Peyer's patch (tissue), 4 donors: ENCODE measurements around the gene CHURC1.

Experiments
- CTCF ChIP-seq, 6 experiments: fragments of 450-650 bp in 4 of 6; fragments of 200-600 bp in 2 of 6; sonication (generic) in 1 of 6; IDR thresholded peaks; one replicate each; pipeline ENCODE4 v1.5.1; 2017 to 2019; ENCODE audit warnings: antibody characterized with exemption in 6 of 6, mild to moderate bottlenecking in 3 of 6, moderate library complexity in 1 of 6
- POLR2A ChIP-seq, 2 donors: fragments of 450-650 bp; IDR thresholded peaks; one replicate each; pipeline ENCODE4 v1.5.1; 2017; ENCODE audit warnings: antibody characterized with exemption in 2 of 2, mild to moderate bottlenecking in 2 of 2, moderate library complexity in 2 of 2

DNA sequence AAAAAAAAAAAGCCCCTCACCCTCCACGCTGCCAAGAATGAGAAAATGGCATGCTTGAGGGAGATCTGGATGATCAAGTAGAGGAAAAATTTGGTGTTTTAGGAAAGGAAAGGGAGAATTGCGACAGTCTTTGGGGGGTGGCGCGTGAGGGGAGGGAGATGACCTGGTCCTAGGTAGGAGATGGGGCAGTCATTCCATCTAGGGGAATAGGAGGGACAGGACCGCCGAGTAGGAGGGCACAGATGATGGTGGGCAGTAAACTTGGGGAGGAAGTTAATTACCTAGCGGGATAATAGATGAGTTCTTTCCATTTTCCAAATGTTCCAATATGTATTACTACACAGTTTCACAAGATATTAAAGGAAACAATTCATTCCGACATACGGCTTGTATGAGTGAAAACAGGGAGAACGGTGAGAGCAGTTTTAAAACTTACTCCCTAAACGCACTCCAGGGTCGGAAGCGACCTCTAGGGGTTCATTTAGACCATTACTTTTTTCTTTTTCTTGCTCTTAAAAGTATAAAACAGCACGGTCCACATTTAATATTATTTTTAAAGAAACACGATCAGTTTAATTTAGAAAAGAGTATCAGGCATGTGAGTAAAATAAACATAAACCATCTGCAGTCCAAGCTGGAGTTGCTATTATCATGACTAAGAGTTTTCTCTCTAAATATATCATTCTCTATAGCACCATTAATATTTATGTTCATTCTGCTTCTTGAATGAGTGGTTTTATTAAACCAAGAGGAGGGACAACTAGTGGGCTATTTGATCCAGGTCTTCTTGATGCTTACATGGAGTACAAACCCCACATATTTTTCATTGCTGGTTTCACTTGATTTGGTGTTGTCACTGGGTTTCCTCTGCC lies 69.4 kb downstream of the CHURC1 start:
- TF ChIP-seq POLR2A (IDR thresholded peaks at IDR 0.05) (no peak), CTCF (IDR thresholded peaks at IDR 0.05) (peak; percentile 57 to 73 (median 62))
